Hepatocyte (in vitro differentiated cells): ENCODE data around the gene ONECUT3.

Experiments used
- CTCF ChIP-seq: fragments of 200-600 bp; sonication (generic); IDR thresholded peaks from 2 replicates; pipeline ENCODE4 v1.5.1; 2016; ENCODE audit warnings: antibody characterized with exemption, mild to moderate bottlenecking; ENCODE audit not compliant: poor library complexity
- EZH2 ChIP-seq: fragments of 200-600 bp; sonication (generic); IDR thresholded peaks from 2 replicates; pipeline ENCODE4 v1.6.1; 2016; ENCODE audit warnings: antibody characterized with exemption, mild to moderate bottlenecking, borderline replicate concordance
- EZH2phosphoT487 ChIP-seq: fragments of 200-600 bp; sonication (generic); IDR thresholded peaks from one replicate; pipeline ENCODE4 v1.6.1; 2018; ENCODE audit warnings: antibody characterized with exemption, mild to moderate bottlenecking, low read depth, moderate library complexity; ENCODE audit not compliant: unreplicated experiment, severe bottlenecking

- TF ChIP-seq CTCF (no peak), EZH2 (no peak), EZH2phosphoT487 (no peak)
Measured at GRCh38 chr19:1794424-1795172, 41.3 kb downstream of the ONECUT3 start.
